Endothelial cell of umbilical vein (primary cell): Measurements from ENCODE around the gene GSX2.

Source experiments
- CTCF ChIP-seq, 2 donors: IDR thresholded peaks; 1 replicate in 1 of 2; 2 replicates in 1 of 2; pipeline ENCODE4 v1.5.1; 2011; ENCODE audit warnings: low read length in 2 of 2, mild to moderate bottlenecking in 2 of 2, moderate library complexity in 2 of 2, control low read depth in 1 of 2, inconsistent platforms in 1 of 2, low read depth in 1 of 2; ENCODE audit not compliant: insufficient read depth in 1 of 2; ENCODE audit errors: extremely low read depth in 1 of 2
- EZH2 ChIP-seq: IDR thresholded peaks from 2 replicates; pipeline ENCODE4 v1.6.1; 2012; ENCODE audit warnings: borderline replicate concordance, low read depth, mild to moderate bottlenecking, moderate library complexity, low read length, inconsistent platforms; ENCODE audit not compliant: severe bottlenecking
- JUN ChIP-seq: IDR thresholded peaks from 2 replicates; pipeline ENCODE4 v1.6.1; 2011; ENCODE audit warnings: borderline replicate concordance, low read depth; ENCODE audit not compliant: insufficient read length, insufficient read depth
- POLR2A ChIP-seq: IDR thresholded peaks from 2 replicates; pipeline ENCODE4 v1.6.1; 2012; ENCODE audit warnings: low read depth, mild to moderate bottlenecking, control low read depth, low read length
- POLR2AphosphoS5 ChIP-seq: IDR thresholded peaks from 2 replicates; pipeline ENCODE4 v1.6.1; 2012; ENCODE audit warnings: low read depth, mild to moderate bottlenecking, control low read depth, low read length, moderate library complexity; ENCODE audit not compliant: insufficient read depth
- TF ChIP-seq, protein P1 (sequence below): IDR thresholded peaks from 2 replicates; pipeline ENCODE4 v1.6.1; 2011; ENCODE audit not compliant: insufficient read depth, insufficient read length

- no peak for TF ChIP-seq EZH2
- TF ChIP-seq CTCF (IDR thresholded peaks at IDR 0.05; ENCODE audit: extremely low read depth in 1 of 2, insufficient read depth in 1 of 2, low read depth in 1 of 2, low read length in 2 of 2) = no peak
- no peak for TF ChIP-seq POLR2A
- TF ChIP-seq POLR2AphosphoS5 = no peak
- TF ChIP-seq JUN = no peak
- TF ChIP-seq, protein P1, sequence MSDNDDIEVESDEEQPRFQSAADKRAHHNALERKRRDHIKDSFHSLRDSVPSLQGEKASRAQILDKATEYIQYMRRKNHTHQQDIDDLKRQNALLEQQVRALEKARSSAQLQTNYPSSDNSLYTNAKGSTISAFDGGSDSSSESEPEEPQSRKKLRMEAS = no peak
These were observed 22.2 kb upstream of the GSX2 start for GRCh38 chr4:54077812-54078211.
